GM23248 (cell line): Measurements from ENCODE around the gene AIPL1.

ENCODE experiments used
- EZH2 ChIP-seq: fragments of 200-600 bp; sonication (generic); IDR thresholded peaks from 2 replicates; pipeline ENCODE4 v1.6.1; 2018; ENCODE audit warnings: antibody characterized with exemption, mild to moderate bottlenecking; ENCODE audit not compliant: insufficient read depth, poor library complexity, severe bottlenecking
- EZH2phosphoT487 ChIP-seq: fragments of 200-600 bp; sonication (generic); IDR thresholded peaks from 2 replicates; pipeline ENCODE4 v1.6.1; 2018; ENCODE audit warnings: antibody characterized with exemption, moderate library complexity, mild to moderate bottlenecking, low read depth; ENCODE audit not compliant: insufficient read depth

DNA sequence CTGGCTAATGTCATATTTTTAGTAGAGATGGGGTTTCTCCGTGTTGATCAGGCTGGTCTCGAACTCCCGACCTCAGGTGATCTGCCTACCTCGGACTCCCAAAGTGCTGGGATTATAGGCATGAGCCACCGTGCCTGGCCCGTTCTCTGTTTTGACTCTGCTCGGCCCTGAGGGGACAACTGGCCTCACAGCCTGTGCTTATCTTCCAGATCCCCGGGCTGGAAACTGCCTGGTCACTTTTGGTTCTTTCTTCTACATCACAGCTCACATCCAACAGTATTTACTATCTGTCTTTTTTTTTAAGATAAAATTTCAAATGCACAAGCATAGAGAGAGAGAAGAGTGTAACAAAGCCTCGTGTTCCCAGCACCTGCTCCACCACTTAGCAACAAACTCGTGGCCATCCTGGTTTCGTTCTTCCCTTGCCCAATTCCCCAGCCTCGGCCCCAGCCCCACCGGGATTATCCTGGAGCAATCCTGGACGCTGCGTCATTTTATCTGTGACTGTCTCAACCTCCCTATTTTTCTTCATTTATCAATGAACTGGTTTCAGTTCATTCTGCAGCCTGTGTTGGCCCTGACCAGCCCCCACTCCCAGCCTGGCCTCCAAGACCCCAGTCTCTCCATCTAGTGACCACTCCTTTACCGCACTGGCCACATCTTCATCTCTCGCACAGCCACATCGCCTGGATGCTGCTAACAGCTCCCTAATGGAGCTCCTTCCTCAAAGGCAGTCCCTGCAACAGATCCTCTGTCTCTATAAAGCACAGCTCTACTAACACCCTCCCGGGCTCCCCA, 30.5 kb upstream of the AIPL1 start:
- TF ChIP-seq EZH2 (no peak), EZH2phosphoT487 (no peak)
